ENCODE measurements around the gene PRF1.

DNA sequence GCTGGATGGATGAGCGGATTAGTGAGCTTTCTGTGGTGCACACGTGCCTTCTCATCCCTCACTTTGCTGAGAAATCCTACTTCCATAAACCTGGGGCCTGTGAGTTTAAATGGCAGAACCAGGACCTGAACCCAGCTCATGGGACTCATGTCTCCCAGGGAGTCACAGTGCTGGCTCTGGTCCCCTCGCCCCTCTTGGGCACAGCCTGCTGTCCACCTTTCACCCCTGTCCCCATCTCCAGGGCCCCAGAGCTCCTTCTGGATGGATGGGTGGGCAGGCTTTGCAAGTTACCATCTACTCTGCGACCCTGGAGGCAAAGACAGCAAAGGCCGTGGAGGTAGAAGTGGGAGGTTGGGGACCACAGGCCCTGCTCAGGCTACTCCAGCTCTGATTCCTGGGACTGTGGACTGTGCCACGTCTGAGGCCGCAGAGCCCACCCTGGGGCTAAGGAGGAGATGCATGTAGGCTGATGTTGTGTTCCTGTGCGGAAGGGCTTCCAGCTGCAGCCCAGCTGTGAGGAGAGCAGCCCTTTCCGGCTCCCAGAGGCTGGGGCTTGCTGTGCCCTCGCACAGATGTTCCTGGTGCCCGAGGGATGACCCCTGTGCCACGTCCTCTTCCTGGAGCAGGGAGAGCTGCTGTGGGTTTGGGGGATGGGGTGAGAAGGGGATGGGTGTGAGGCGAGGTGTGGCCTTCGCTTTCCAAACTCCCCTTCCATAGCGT lies 40.3 kb downstream of the PRF1 start:
- TF ChIP-seq, protein P1, sequence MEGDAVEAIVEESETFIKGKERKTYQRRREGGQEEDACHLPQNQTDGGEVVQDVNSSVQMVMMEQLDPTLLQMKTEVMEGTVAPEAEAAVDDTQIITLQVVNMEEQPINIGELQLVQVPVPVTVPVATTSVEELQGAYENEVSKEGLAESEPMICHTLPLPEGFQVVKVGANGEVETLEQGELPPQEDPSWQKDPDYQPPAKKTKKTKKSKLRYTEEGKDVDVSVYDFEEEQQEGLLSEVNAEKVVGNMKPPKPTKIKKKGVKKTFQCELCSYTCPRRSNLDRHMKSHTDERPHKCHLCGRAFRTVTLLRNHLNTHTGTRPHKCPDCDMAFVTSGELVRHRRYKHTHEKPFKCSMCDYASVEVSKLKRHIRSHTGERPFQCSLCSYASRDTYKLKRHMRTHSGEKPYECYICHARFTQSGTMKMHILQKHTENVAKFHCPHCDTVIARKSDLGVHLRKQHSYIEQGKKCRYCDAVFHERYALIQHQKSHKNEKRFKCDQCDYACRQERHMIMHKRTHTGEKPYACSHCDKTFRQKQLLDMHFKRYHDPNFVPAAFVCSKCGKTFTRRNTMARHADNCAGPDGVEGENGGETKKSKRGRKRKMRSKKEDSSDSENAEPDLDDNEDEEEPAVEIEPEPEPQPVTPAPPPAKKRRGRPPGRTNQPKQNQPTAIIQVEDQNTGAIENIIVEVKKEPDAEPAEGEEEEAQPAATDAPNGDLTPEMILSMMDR (IDR thresholded peaks at IDR 0.05) = no peak
- TF ChIP-seq POLR2A (IDR thresholded peaks at IDR 0.05) = no peak
- TF ChIP-seq POLR2AphosphoS5 (IDR thresholded peaks at IDR 0.05) = no peak
- no peak for TF ChIP-seq EP300 (IDR thresholded peaks at IDR 0.05)
